Measurements from ENCODE around the gene ZNRF2.
"Not testable (repeated sequence)": the region's sequence is repeated elsewhere in the genome, so short reads cannot be mapped to it uniquely, and the experiment has no call there.

ZNRF2 gene

DNA sequence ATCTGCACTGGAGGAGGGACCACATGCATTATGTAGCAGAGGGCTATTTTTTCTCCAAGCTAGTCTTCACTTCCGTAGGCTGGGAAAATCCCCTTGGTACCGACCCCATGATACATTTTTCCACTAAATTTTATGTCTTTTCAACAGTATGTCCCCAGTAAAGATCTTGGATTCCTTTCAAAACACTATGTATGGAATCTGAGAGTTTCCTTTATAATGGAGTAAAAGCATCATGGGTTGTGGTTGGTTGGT lies 4.8 kb upstream of the ZNRF2 start:
- H3K27ac ChIP-seq = no peak overlapping the region
- TF ChIP-seq EZH2 (IDR thresholded peaks at IDR 0.05) (no peak), FOXP2 (optimal IDR thresholded peaks at IDR 0.05; ENCODE audit: control extremely low read depth, extremely low read length, insufficient read depth) (no peak), POLR2AphosphoS5 (IDR thresholded peaks at IDR 0.05; ENCODE audit: borderline replicate concordance, low read depth, low read length) (no peak)
- H3K4me3 ChIP-seq = no peak overlapping the region
- H3K36me3 ChIP-seq (ENCODE audit: insufficient read depth, low read length) = no peaks in the 10 kb centered on the region
- DNase-seq (ENCODE audit: low read depth, low spot score) = no peak
- H3K9me3 ChIP-seq (ENCODE audit: low read depth, low read length) = no peaks in the 10 kb centered on the region
- H3K9ac ChIP-seq (ENCODE audit: insufficient read length) = no peak overlapping the region

DNA sequence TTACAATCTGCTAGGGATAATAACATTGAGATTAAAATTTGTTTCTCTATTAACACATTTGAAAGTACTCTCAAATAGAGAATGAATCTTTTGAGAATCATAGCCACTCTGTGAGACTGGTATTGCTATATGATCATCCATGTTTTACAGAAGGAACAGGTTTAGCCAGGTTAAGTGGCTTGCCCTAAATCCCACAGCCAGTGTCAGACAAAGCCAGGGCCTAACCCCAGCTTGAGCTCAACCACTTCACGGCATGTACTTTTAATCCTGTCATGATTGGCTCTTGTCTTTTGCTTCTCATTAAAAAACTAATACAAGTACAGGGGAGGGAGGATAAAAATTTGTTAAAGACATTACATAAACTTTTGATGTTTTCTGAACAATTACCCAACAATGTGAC lies 3.8 kb upstream of the ZNRF2 start:
- no peak for DNase-seq (ENCODE audit: low read depth, low spot score)
- no peaks in the 10 kb centered on the region for H3K9me3 ChIP-seq (ENCODE audit: low read depth, low read length)
- TF ChIP-seq EZH2 (IDR thresholded peaks at IDR 0.05) (no peak), POLR2AphosphoS5 (IDR thresholded peaks at IDR 0.05; ENCODE audit: borderline replicate concordance, low read depth, low read length) (no peak), FOXP2 (optimal IDR thresholded peaks at IDR 0.05; ENCODE audit: control extremely low read depth, extremely low read length, insufficient read depth) (no peak)

DNA sequence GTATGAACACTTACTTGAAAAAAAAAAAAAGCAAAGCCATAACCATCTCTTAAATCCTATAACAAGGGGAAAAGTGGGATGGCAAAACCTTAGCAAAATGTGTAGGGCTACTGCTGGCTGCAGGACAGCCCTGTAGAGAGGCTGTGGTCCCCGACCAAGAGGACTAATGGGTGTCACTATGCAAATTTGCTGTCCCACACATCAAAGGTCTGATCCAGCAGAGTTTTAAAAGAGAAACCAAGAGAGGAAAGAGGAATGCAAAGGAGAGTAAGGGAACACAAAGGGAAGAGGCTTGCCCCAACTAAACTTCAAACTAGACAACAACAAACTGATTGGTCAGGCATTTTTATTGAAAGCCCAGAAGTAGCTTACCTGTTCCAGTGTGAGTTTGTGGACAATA lies 3.1 kb upstream of the ZNRF2 start:
- no peak for DNase-seq (ENCODE audit: low read depth, low spot score)
- TF ChIP-seq POLR2AphosphoS5 (IDR thresholded peaks at IDR 0.05; ENCODE audit: borderline replicate concordance, low read depth, low read length) (no peak), FOXP2 (optimal IDR thresholded peaks at IDR 0.05; ENCODE audit: control extremely low read depth, extremely low read length, insufficient read depth) (no peak), EZH2 (IDR thresholded peaks at IDR 0.05) (no peak)
- Histone ChIP-seq H3K9me3 (ENCODE audit: low read depth, low read length) (no peaks in the 10 kb centered on the region), H3K36me3 (ENCODE audit: insufficient read depth, low read length) (no peaks in the 10 kb centered on the region), H3K27ac (no peak overlapping the region), H3K9ac (ENCODE audit: insufficient read length) (no peak overlapping the region), H3K4me3 (no peak overlapping the region)

More for the DNA sequence above, 3.8 kb upstream of the ZNRF2 start:
- no peak overlapping the region for H3K9ac ChIP-seq (ENCODE audit: insufficient read length)
- no peak overlapping the region for H3K4me3 ChIP-seq
- no peaks in the 10 kb centered on the region for H3K36me3 ChIP-seq (ENCODE audit: insufficient read depth, low read length)
- H3K27ac ChIP-seq = no peak overlapping the region

DNA sequence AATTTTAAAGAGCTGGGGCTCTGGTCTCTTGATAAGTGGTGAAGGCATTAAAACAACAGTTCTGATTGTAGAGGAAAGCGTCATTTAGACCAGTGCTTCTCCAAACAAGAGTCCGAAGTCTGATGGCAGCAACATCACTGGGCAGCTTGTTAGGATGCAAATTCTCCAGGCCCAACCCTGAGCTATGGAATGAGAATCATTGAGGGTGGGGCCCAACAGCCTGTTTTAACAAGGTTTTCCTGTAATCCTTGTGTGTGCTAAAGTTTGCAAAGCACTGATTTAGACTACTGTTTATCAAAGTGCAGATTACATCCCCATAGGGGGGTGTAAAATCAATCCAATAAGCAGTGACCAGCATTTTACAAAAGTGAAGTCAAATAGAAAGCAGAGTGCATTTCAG lies 2.6 kb upstream of the ZNRF2 start:
- H3K9me3 ChIP-seq (ENCODE audit: low read depth, low read length) = no peaks in the 10 kb centered on the region
- no peak overlapping the region for H3K9ac ChIP-seq (ENCODE audit: insufficient read length)
- no peak for TF ChIP-seq POLR2AphosphoS5 (IDR thresholded peaks at IDR 0.05; ENCODE audit: borderline replicate concordance, low read depth, low read length)
- TF ChIP-seq EZH2 (IDR thresholded peaks at IDR 0.05) = no peak
- no peak for TF ChIP-seq FOXP2 (optimal IDR thresholded peaks at IDR 0.05; ENCODE audit: control extremely low read depth, extremely low read length, insufficient read depth)
- H3K36me3 ChIP-seq (ENCODE audit: insufficient read depth, low read length) = no peaks in the 10 kb centered on the region
- H3K27ac ChIP-seq = no peak overlapping the region
- DNase-seq (ENCODE audit: low read depth, low spot score) = no peak
- no peak overlapping the region for H3K4me3 ChIP-seq

DNA sequence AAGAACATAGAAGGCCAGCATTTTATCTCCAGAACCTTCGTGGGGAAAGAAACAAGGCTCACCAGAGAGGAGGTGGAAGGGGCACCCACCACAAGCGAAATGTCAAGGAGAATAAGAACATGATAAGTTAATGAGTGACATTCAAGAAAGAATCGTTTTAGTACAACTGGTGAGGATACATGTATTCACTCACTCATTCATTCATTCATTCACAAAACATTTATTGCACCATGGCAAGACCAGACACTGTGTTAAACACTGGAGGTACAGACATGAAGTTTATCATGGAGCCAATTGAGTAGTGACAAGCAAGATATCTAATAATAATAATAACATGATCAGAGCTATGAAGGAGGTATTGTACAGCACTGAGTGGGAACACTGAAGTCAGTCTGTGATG lies 1.7 kb upstream of the ZNRF2 start:
- Histone ChIP-seq H3K4me3 (no peak overlapping the region), H3K27ac (no peak overlapping the region), H3K36me3 (ENCODE audit: insufficient read depth, low read length) (no peaks in the 10 kb centered on the region), H3K9ac (ENCODE audit: insufficient read length) (no peak overlapping the region), H3K9me3 (ENCODE audit: low read depth, low read length) (no peaks in the 10 kb centered on the region)
- no peak for DNase-seq (ENCODE audit: low read depth, low spot score)
- TF ChIP-seq EZH2 (IDR thresholded peaks at IDR 0.05) (no peak), POLR2AphosphoS5 (IDR thresholded peaks at IDR 0.05; ENCODE audit: borderline replicate concordance, low read depth, low read length) (no peak), FOXP2 (optimal IDR thresholded peaks at IDR 0.05; ENCODE audit: control extremely low read depth, extremely low read length, insufficient read depth) (no peak)

DNA sequence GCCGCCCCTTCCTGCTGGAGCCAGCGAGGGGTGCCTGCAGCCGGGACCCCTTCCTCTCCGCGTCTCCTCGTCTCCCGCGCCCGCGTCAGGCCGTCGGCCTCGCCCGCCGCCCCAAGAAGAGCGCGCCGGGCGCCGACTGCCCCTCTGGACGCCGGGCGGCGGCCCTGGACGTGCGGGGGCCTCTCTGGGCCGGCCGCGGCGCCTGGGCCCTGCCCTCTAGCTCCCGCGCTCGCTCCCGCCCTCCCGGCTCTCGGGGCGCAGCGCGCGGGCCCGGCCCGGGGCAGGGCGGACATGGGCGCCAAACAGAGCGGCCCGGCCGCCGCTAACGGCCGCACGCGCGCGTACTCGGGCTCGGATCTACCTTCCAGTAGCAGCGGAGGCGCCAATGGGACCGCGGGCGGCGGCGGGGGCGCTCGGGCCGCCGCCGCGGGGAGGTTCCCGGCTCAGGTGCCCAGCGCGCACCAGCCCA lies 704 bp downstream of the ZNRF2 start:
- H3K27ac ChIP-seq = peak overlapping the region; percentile 62; the same call in 1 of the 2 replicates
- no peak for DNase-seq (ENCODE audit: low read depth, low spot score)

DNA sequence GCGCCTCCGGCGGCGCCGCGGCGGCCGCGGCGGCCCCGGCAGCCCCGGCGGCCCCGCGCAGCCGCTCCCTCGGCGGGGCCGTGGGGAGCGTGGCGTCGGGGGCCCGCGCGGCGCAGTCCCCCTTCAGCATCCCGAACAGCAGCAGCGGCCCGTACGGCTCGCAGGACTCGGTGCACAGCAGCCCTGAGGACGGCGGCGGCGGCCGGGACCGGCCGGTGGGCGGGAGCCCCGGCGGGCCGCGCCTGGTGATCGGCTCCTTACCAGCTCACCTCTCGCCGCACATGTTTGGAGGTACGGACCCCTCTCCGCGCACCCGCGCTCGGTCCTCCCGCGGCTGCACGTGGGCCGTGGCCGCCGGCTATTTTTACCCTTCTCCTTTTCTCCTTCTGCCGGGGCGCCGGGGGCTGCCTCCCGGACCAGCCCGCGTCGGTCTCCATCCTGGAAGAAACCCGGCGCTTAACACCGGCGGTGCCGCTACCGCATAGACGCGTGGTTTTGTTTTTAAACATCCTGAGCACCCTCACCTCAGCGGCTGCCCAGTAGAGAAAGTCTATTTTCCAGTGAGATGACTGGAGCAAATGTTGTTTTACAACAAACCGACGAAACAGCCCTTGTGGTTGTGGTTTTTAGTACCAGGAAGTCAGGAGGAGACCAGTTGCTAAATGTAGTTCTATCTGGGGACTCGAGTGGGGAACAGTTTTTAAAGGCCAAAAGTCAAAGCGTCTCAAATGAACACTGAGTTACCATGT lies 1.3 kb downstream of the ZNRF2 start:
- no peaks in the 10 kb centered on the region for H3K36me3 ChIP-seq (ENCODE audit: insufficient read depth, low read length)
- no peak for TF ChIP-seq EZH2 (IDR thresholded peaks at IDR 0.05)
- no peak for TF ChIP-seq POLR2AphosphoS5 (IDR thresholded peaks at IDR 0.05; ENCODE audit: borderline replicate concordance, low read depth, low read length)
- no peak for TF ChIP-seq FOXP2 (optimal IDR thresholded peaks at IDR 0.05; ENCODE audit: control extremely low read depth, extremely low read length, insufficient read depth)
- peak overlapping the region; percentile 70 for H3K9ac ChIP-seq (ENCODE audit: insufficient read length)
- peak overlapping the region; percentile 91 for H3K4me3 ChIP-seq
- DNase-seq (ENCODE audit: low read depth, low spot score) = no peak
- no peaks in the 10 kb centered on the region for H3K9me3 ChIP-seq (ENCODE audit: low read depth, low read length)
- H3K27ac ChIP-seq = 0 out of 2 replicates have a peak overlapping the region, but pooled peaks have one; percentile 21

More for the DNA sequence above, 704 bp downstream of the ZNRF2 start:
- Histone ChIP-seq H3K4me3 (peak overlapping the region; percentile 91), H3K36me3 (ENCODE audit: insufficient read depth, low read length) (no peaks in the 10 kb centered on the region), H3K9me3 (ENCODE audit: low read depth, low read length) (no peaks in the 10 kb centered on the region), H3K9ac (ENCODE audit: insufficient read length) (peak overlapping the region; percentile 67)
- TF ChIP-seq POLR2AphosphoS5 (IDR thresholded peaks at IDR 0.05; ENCODE audit: borderline replicate concordance, low read depth, low read length) (no peak), FOXP2 (optimal IDR thresholded peaks at IDR 0.05; ENCODE audit: control extremely low read depth, extremely low read length, insufficient read depth) (no peak), EZH2 (IDR thresholded peaks at IDR 0.05) (no peak)

DNA sequence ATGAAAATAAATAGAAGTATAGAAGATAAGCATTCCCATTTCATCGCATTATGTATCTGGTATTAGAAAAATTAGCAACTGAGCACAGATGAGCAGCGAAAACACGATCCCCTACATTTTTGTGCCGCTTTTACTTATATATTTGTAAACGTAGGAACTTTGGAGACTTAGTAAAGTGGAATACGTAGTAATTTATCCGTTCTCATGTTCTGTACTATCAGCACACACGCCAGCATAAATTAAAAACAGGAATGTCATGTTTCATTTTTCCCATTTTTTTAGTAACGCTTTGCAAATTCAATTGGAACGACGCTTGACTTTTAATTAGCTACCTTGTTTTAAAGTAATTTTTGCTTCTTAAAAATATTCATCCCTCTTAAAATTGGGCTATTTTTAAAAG lies 2.4 kb downstream of the ZNRF2 start:
- Histone ChIP-seq H3K9me3 (ENCODE audit: low read depth, low read length) (no peaks in the 10 kb centered on the region), H3K27ac (no peak overlapping the region), H3K36me3 (ENCODE audit: insufficient read depth, low read length) (no peaks in the 10 kb centered on the region), H3K4me3 (peak overlapping the region; percentile 91), H3K9ac (ENCODE audit: insufficient read length) (peak overlapping the region; percentile 70)
- TF ChIP-seq POLR2AphosphoS5 (IDR thresholded peaks at IDR 0.05; ENCODE audit: borderline replicate concordance, low read depth, low read length) (no peak), EZH2 (IDR thresholded peaks at IDR 0.05) (no peak), FOXP2 (optimal IDR thresholded peaks at IDR 0.05; ENCODE audit: control extremely low read depth, extremely low read length, insufficient read depth) (no peak)
- no peak for DNase-seq (ENCODE audit: low read depth, low spot score)

DNA sequence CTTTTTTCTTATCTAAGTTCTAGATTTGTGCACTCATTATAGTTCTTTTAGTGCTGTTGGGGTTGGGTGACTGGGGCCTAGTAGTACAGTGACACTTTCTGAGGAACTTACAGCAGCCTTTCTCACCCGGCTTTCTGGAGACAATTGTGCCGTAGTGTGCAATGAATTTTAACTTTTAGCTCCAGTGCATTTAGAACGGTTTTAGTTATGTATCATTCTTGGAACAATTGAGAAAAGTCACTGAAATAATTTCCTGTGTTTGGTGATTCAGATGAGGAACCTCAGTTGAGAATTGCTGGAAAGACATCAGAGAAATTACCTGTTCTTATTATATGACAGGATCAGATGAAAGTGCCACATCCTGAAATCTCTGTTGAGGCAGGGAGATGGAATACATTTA lies 3.2 kb downstream of the ZNRF2 start:
- not testable (repeated sequence) for H3K9me3 ChIP-seq (ENCODE audit: low read depth, low read length); H3K36me3 ChIP-seq (ENCODE audit: insufficient read depth, low read length); H3K27ac ChIP-seq; DNase-seq (ENCODE audit: low read depth, low spot score); H3K9ac ChIP-seq (ENCODE audit: insufficient read length)
- peak overlapping the region; percentile 43; the same call in 1 of the 2 replicates for H3K4me3 ChIP-seq

DNA sequence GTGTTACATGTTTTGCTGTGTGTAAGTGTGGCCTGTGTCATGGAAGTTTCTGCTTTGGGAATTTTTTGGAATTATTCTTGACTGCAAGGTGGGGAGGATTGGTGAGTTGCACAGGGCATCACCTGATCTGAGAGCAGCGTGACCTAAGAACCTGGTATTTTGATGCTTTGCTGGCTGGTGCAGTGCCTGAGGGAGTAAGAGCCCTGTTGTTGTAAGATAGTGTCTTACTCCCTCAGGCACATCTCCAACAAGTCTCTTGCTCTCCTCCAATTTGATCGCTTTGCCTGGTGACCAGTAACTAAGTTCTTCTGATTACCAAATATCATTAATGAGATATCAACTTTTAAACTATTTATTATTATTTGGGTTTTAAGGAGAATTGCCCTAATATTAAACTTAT lies 5.2 kb downstream of the ZNRF2 start:
- not testable (repeated sequence) for H3K9me3 ChIP-seq (ENCODE audit: low read depth, low read length); DNase-seq (ENCODE audit: low read depth, low spot score); H3K9ac ChIP-seq (ENCODE audit: insufficient read length); H3K4me3 ChIP-seq; H3K27ac ChIP-seq; H3K36me3 ChIP-seq (ENCODE audit: insufficient read depth, low read length)

DNA sequence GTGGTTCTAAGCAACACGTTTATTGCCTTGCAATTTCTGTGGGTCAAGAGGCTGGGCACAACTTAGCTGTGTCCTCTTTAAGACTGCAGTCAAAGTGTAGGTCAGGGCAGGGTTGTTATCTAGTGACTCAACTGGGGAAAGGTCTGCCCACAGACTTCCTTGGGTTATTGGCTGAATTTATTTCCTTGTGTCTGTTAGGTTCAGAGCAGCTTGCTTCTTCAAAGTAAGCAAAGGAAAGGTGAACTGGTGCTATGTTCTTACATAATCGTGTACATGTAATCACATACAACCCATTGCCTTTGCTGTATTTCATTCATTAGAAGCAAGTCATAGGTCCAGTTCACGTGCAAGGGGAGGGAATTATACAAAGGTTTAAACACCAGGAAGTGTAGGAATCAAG lies 5.9 kb downstream of the ZNRF2 start:
- not testable (repeated sequence) for DNase-seq (ENCODE audit: low read depth, low spot score); H3K9me3 ChIP-seq (ENCODE audit: low read depth, low read length); H3K9ac ChIP-seq (ENCODE audit: insufficient read length); H3K36me3 ChIP-seq (ENCODE audit: insufficient read depth, low read length); H3K27ac ChIP-seq; H3K4me3 ChIP-seq

DNA sequence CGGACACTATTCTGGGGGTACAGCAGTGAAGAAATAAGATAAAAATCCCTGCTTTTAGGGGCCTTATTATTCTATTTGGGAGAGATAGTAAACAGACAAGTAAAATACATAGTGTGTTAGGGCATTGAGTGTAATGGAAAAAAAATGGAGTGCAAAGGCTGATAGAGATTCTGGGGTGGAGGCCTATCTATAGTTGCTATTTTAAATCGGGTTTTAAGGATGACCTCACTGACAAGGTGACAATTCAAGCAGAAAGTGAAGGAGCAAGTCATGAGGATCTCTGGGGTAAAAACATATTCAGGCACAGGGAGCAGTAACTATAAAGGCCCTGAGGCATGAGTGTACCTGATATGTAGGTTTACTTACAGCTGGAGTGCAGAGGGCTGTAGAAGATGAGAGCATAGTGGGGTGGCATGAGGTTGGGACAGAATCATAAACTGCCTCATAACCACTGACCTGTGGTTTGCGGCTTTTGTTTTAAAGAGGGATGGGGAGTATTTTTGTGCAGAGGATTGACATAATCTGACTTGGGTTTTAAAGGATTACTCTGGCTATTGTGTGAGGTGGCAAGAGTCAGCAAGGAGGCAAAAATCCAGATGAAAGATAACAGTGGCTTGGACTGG lies 8.1 kb downstream of the ZNRF2 start:
- not testable (repeated sequence) for H3K9ac ChIP-seq (ENCODE audit: insufficient read length); DNase-seq (ENCODE audit: low read depth, low spot score); H3K36me3 ChIP-seq (ENCODE audit: insufficient read depth, low read length); H3K27ac ChIP-seq; H3K4me3 ChIP-seq; H3K9me3 ChIP-seq (ENCODE audit: low read depth, low read length)

Data from SK-N-MC (cell line).